ENCODE measurements around the gene RYR2.

GRCh38 chr1:237774246-237774645, 732.3 kb downstream of the RYR2 start:
- TF ChIP-seq EZH2 (IDR thresholded peaks at IDR 0.05; ENCODE audit: borderline replicate concordance) (no peak), CTCF (IDR thresholded peaks at IDR 0.05; ENCODE audit: poor library complexity) (no peak)

Data from hepatocyte (in vitro differentiated cells).